BJ (cell line): ENCODE results near the gene SYNPO2. TPM values are rescaled to one million over a fixed set of nuclear protein-coding genes. Genes with fewer than 3 reads are reported as not detected.

Experiments used
- CTCF ChIA-PET: fragments of 350-600 bp; formaldehyde crosslinking; extraction: SDS; loops from one replicate; lab custom pipeline; 2021; ENCODE audit warnings: antibody characterized with exemption, inconsistent platforms; lab: Yijun Ruan, JAX
- POLR2A ChIA-PET: fragments of 300-600 bp; sonication (Branson Sonifier 250); formaldehyde crosslinking; extraction: SDS; loops from one replicate; lab custom pipeline; 2021; ENCODE audit warnings: antibody characterized with exemption; lab: Charles Lee
- DNase-seq: peaks from one replicate; pipeline ENCODE4 v3.0.0-alpha.2; 2011; ENCODE audit warnings: low read depth
- H3K27me3 ChIP-seq: 2 replicates; pipeline ENCODE4 v1.6.0; 2011; ENCODE audit warnings: low read length; ENCODE audit not compliant: control insufficient read depth, insufficient read depth
- H3K36me3 ChIP-seq: 2 replicates; pipeline ENCODE4 v1.5.1; 2011; ENCODE audit warnings: low read length; ENCODE audit not compliant: control insufficient read depth, insufficient read depth
- H3K4me3 ChIP-seq: 2 replicates; pipeline ENCODE4 v1.5.1; 2011; ENCODE audit warnings: low read depth, mild to moderate bottlenecking, control low read depth, low read length
- CTCF ChIP-seq: IDR thresholded peaks from 2 replicates; pipeline ENCODE4 v1.5.1; 2011; ENCODE audit warnings: low read depth, mild to moderate bottlenecking, control low read depth, inconsistent platforms, low read length, moderate library complexity; ENCODE audit not compliant: insufficient read depth
- polyA plus RNA-seq: library from polyadenylated mRNA; depleted of rRNA; stranded (reverse); fragments of >200 nt; gene quantifications from 2 replicates; pipeline ENCODE4 v1.2.3, GENCODE V29; 2011

SYNPO2 gene
- polyA plus RNA-seq, 1 experiment: 39.9 TPM

DNA sequence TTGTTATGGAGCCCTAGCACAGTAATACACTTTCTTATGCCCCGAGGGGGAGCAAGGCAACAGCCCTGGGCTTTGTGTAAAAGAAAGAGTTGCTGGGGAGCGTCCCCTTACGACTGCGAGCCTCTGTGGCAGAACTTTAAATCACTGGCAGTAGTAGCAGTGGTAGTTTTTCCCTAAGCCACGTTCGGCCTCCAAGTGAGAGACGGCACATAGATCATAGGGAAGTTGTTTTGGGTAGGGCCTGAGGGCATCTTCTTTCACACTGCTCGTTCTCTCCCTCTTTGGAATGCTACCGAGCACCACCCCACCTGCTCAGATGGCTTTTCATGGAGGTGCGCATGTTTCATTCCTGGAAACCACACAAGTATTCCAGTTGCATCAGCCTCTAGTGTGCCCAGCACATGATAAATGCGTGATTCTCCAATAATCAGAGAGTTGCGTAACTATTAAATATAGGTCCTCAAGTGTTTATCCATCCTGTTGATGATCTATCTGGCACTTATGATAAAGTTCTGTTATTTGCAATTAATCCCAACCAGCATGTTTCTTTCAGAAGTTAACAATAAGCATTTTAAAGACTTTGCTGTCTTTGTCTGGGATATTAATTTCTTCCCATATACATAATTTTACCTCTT lies 7.0 kb upstream of the SYNPO2 start:
- ChIA-PET POLR2A (no interaction called here), CTCF (no interaction called here)
- no peak for TF ChIP-seq CTCF
- no peak for DNase-seq
- Histone ChIP-seq H3K4me3 (no peak overlapping the region), H3K27me3 (no peaks in the 10 kb centered on the region; the same call in 1 of the 2 replicates), H3K36me3 (no peaks in the 10 kb centered on the region)

DNA sequence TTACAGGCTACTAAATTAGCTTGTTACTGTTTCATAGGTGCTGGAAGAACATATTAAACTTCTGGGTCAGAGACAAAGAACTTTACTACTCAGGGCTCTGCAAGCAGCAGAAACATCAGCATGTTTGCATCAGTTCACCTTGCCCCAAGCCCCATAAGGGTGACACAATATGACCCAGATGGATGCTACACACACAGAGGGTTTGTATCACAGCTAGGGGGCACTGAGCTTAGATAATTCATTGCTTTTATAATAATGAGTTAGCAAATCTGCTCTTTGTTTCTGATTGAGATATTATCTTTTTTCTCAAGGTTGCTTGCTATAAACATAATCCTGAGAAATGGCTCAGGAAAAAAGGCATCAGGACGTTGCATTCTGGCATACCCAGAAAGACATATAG lies 4.8 kb upstream of the SYNPO2 start:
- TF ChIP-seq CTCF: peak; percentile 34
- no peaks in the 10 kb centered on the region for H3K36me3 ChIP-seq
- H3K4me3 ChIP-seq: no peak overlapping the region
- ChIA-PET POLR2A (no interaction called here), CTCF (interaction anchor here (1.0 to 3.0 kb wide), 4 partner anchors 9 to 78 kb away, joined by 3 to 9 read pairs (median 4); no protein-coding TSS in a partner anchor)
- DNase-seq: no peak
- H3K27me3 ChIP-seq: no peaks in the 10 kb centered on the region; the same call in 1 of the 2 replicates

DNA sequence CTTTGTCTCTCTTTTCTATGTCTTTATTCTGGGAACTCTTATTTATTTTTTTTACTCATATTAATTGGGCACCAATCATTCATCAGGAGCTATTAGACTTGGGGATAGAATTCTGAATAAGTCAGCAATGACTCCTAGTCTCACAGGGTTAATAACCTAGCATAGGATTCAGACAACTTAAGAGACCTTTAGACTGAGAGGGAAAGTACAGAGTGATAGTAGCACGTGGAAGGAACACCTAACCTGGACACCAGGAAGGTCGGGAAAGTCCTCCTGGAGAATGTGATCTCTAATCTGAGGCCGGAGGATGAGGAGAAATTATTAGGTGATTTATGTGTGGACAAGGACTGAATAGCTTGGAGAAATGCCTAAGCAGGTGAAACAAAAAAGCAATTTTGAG lies 3.9 kb upstream of the SYNPO2 start:
- no peaks in the 10 kb centered on the region for H3K27me3 ChIP-seq
- ChIA-PET POLR2A (no interaction called here), CTCF (interaction anchor here (1.3 to 3.0 kb wide), 3 partner anchors 10 to 77 kb away, joined by 3 to 9 read pairs (median 5); no protein-coding TSS in a partner anchor)
- DNase-seq: no peak
- H3K4me3 ChIP-seq: no peak overlapping the region
- TF ChIP-seq CTCF: no peak
- H3K36me3 ChIP-seq: no peaks in the 10 kb centered on the region

- ChIA-PET CTCF (interaction anchor here (1.0 to 4.2 kb wide), 7 partner anchors 17 to 117 kb away, joined by 3 to 34 read pairs (median 4); no protein-coding TSS in a partner anchor), POLR2A (interaction anchor here (0.5 kb wide), 1 partner anchor 14 kb away, joined by 3 read pairs; no protein-coding TSS in a partner anchor)
- no peaks in the 10 kb centered on the region for H3K27me3 ChIP-seq
- H3K4me3 ChIP-seq: peak overlapping the region; percentile 64
- DNase-seq: no peak
- H3K36me3 ChIP-seq: no peaks in the 10 kb centered on the region
- no peak for TF ChIP-seq CTCF
Observed at GRCh38 chr4:118889312-118889691, 648 bp downstream of the SYNPO2 start.

DNA sequence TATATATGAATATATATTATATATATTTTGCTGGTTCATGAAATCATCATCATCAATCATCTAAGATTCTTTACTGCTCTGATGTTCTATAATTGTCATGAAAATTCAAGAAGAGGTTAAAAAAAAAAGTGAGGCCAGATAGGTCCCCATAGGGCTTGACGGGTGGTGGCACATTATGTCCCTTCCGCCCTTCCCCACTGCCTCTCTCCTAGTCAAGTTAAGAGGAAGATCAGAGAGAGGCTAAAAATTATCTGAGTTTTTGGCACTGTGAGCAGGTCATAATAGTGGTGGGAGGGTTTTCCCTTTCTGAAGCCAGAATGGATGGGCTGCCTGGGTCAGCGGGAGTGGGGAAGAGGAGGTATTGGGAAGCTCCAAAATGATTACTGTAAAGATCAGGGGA lies 5.4 kb downstream of the SYNPO2 start:
- Histone ChIP-seq H3K36me3 (no peaks in the 10 kb centered on the region), H3K27me3 (no peaks in the 10 kb centered on the region), H3K4me3 (no peak overlapping the region)
- DNase-seq: no peak
- ChIA-PET CTCF (interaction anchor here (0.6 to 1.2 kb wide), 2 partner anchors 72 to 82 kb away, joined by 3 to 4 read pairs; no protein-coding TSS in a partner anchor), POLR2A (interaction anchor here (0.6 to 0.7 kb wide), 2 partner anchors 63 to 95 kb away, joined by 3 to 12 read pairs; no protein-coding TSS in a partner anchor)
- TF ChIP-seq CTCF: no peak
